Keratinocyte (primary cell): ENCODE results near the gene GABRR1. TPM values are rescaled to one million over a fixed set of nuclear protein-coding genes. Genes with fewer than 3 reads are reported as not detected.

Source experiments
- DNase-seq: peaks from one replicate; pipeline ENCODE4 v3.0.0-alpha.2; 2011; ENCODE audit warnings: low read depth, missing footprints, low spot score
- FAIRE-seq: peaks from 2 replicates; lab custom pipeline; 2011; peaks lifted over from hg19 to GRCh38; lab: Jason Lieb, UNC
- H2AFZ ChIP-seq: 2 replicates; pipeline ENCODE4 v1.6.0; 2012; ENCODE audit warnings: low read length, control low read depth, inconsistent platforms; ENCODE audit not compliant: control insufficient read depth
- H3K27ac ChIP-seq: 2 replicates; pipeline ENCODE4 v1.5.1; 2011; ENCODE audit warnings: low read length; ENCODE audit not compliant: control insufficient read depth, insufficient read depth
- H3K27me3 ChIP-seq: 3 replicates; pipeline ENCODE4 v1.6.0; 2011; ENCODE audit warnings: low read length; ENCODE audit not compliant: control insufficient read depth, insufficient read depth; ENCODE audit errors: extremely low read depth
- H3K36me3 ChIP-seq, 2 experiments: 2 replicates in 1 of 2; 3 replicates in 1 of 2; pipeline ENCODE4 v1.5.1; 2011; ENCODE audit warnings: low read length in 2 of 2, mild to moderate bottlenecking in 1 of 2; ENCODE audit not compliant: control insufficient read depth in 2 of 2, insufficient read depth in 2 of 2; ENCODE audit errors: extremely low read depth in 1 of 2
- H3K4me1 ChIP-seq: 3 replicates; pipeline ENCODE4 v1.5.1; 2011; ENCODE audit warnings: low read length; ENCODE audit not compliant: control insufficient read depth, insufficient read depth; ENCODE audit errors: extremely low read depth
- H3K4me2 ChIP-seq: 3 replicates; pipeline ENCODE4 v1.6.0; 2011; ENCODE audit warnings: low read depth, low read length; ENCODE audit not compliant: control insufficient read depth, insufficient read depth; ENCODE audit errors: extremely low read depth
- H3K4me3 ChIP-seq, 3 experiments: fragments of 200-600 bp in 1 of 3; sonication (generic) in 1 of 3; 2 replicates in 2 of 3; 3 replicates in 1 of 3; pipeline ENCODE4 v1.5.1; 2011 to 2016; ENCODE audit warnings: low read length in 3 of 3, mild to moderate bottlenecking in 3 of 3, control low read depth in 2 of 3, inconsistent platforms in 1 of 3, low read depth in 1 of 3, mixed read lengths in 1 of 3, mixed run types in 1 of 3, moderate library complexity in 1 of 3; ENCODE audit not compliant: control insufficient read depth in 2 of 3, insufficient read depth in 2 of 3; ENCODE audit errors: extremely low read depth in 1 of 3
- H3K79me2 ChIP-seq: 2 replicates; pipeline ENCODE4 v1.6.0; 2012; ENCODE audit warnings: low read length; ENCODE audit not compliant: control insufficient read depth, insufficient read depth
- H3K9ac ChIP-seq: 3 replicates; pipeline ENCODE4 v1.6.0; 2011; ENCODE audit warnings: low read length; ENCODE audit not compliant: control insufficient read depth, insufficient read depth; ENCODE audit errors: extremely low read depth
- H3K9me1 ChIP-seq: 3 replicates; pipeline ENCODE4 v1.6.0; 2011; ENCODE audit warnings: low read length; ENCODE audit not compliant: control insufficient read depth, insufficient read depth; ENCODE audit errors: extremely low read depth
- H3K9me3 ChIP-seq: 2 replicates; pipeline ENCODE4 v1.5.1; 2012; ENCODE audit warnings: low read depth, low read length; ENCODE audit not compliant: control insufficient read depth
- H4K20me1 ChIP-seq: 3 replicates; pipeline ENCODE4 v1.6.0; 2011; ENCODE audit warnings: low read length; ENCODE audit not compliant: control insufficient read depth, insufficient read depth; ENCODE audit errors: extremely low read depth
- EZH2 ChIP-seq: IDR thresholded peaks from one replicate; pipeline ENCODE4 v1.6.1; 2012; ENCODE audit warnings: inconsistent platforms, mild to moderate bottlenecking, low read length, moderate library complexity
- dilution Hi-C: fragments of 300-500 bp; cut with MboI; formaldehyde crosslinking; loops from one replicate; pipeline ENCODE4 v1.7.0; 2020; ENCODE audit warnings: low sequenced_read_pairs; ENCODE audit not compliant: extremely low pct_ligation_motif_present
- polyA plus RNA-seq, 5 experiments: library from polyadenylated mRNA; depleted of rRNA in 3 of 5; stranded (reverse) in 3 of 5; stranded (forward) in 1 of 5; unstranded in 1 of 5; fragments of >200 nt; gene quantifications; 1 replicate in 1 of 5; 2 replicates in 3 of 5; 3 replicates in 1 of 5; pipeline versions ENCODE4 v1.2.1 to v1.2.3, GENCODE V29; 2011 to 2012; ENCODE audit warnings: missing spikeins in 2 of 5, low read depth in 1 of 5, low replicate concordance in 1 of 5
- TF ChIP-seq, protein P1 (sequence below), 3 experiments: IDR thresholded peaks in 1 of 3; conservative IDR thresholded peaks in 1 of 3; optimal IDR thresholded peaks in 1 of 3; 2 replicates in 2 of 3; 3 replicates in 1 of 3; pipeline versions ENCODE3 to v1.5.1; 2011; ENCODE audit warnings: low read length in 3 of 3, mild to moderate bottlenecking in 3 of 3, moderate library complexity in 2 of 3, control low read depth in 1 of 3, inconsistent platforms in 1 of 3; ENCODE audit not compliant: insufficient read depth in 2 of 3; ENCODE audit errors: extremely low read depth in 1 of 3

Gene GABRR1
- polyA plus RNA-seq, 1 donor (not counting 4 experiments of a cell fraction or from before 2014, with no cell fraction given): 0.04 TPM

DNA sequence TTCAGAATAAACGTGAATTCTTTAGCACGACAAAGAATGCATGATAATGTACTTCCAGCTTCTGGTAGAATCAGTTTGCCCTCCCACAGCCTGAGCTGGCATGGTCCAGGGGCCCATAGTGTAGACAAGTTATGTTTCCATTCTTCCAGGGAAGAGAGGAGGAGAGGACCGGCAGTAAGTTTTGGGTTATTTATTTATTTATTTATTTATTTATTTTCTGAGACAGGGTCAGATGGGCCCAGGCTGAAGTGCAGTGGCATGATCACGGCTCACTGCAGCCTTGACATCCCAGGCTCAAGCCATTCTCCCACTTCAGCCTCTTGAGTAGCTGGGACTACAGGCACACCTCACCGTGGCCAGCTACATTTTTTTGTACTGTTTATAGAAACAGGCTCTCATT lies 4.7 kb downstream of the GABRR1 start:
- H2AFZ ChIP-seq: no peak overlapping the region
- no peaks in the 10 kb centered on the region for H4K20me1 ChIP-seq
- H3K27ac ChIP-seq: no peak overlapping the region
- dilution Hi-C loops: no loop called here
- no peaks in the 10 kb centered on the region for H3K36me3 ChIP-seq
- TF ChIP-seq EZH2: no peak
- TF ChIP-seq, protein P1, sequence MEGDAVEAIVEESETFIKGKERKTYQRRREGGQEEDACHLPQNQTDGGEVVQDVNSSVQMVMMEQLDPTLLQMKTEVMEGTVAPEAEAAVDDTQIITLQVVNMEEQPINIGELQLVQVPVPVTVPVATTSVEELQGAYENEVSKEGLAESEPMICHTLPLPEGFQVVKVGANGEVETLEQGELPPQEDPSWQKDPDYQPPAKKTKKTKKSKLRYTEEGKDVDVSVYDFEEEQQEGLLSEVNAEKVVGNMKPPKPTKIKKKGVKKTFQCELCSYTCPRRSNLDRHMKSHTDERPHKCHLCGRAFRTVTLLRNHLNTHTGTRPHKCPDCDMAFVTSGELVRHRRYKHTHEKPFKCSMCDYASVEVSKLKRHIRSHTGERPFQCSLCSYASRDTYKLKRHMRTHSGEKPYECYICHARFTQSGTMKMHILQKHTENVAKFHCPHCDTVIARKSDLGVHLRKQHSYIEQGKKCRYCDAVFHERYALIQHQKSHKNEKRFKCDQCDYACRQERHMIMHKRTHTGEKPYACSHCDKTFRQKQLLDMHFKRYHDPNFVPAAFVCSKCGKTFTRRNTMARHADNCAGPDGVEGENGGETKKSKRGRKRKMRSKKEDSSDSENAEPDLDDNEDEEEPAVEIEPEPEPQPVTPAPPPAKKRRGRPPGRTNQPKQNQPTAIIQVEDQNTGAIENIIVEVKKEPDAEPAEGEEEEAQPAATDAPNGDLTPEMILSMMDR (optimal IDR thresholded peaks at IDR 0.05 in 1 of 3, IDR thresholded peaks at IDR 0.05 in 1 of 3, conservative IDR thresholded peaks at IDR 0.05 in 1 of 3; ENCODE audit: extremely low read depth in 1 of 3, insufficient read depth in 2 of 3, low read length in 3 of 3): no peak
- H3K9ac ChIP-seq: no peak overlapping the region
- no peaks in the 10 kb centered on the region for H3K9me3 ChIP-seq
- peaks cover 5% of the 10 kb centered on the region for H3K27me3 ChIP-seq
- no peak for DNase-seq
- no peak for FAIRE-seq
- no peak overlapping the region for H3K4me3 ChIP-seq
- H3K9me1 ChIP-seq: no peaks in the 10 kb centered on the region
- H3K4me1 ChIP-seq: no peaks in the 10 kb centered on the region
- no peaks in the 10 kb centered on the region for H3K79me2 ChIP-seq
- H3K4me2 ChIP-seq: no peak overlapping the region

GRCh38 chr6:89209457-89209856 lies 7.7 kb downstream of the GABRR1 start:
- H3K4me3 ChIP-seq: no peak overlapping the region
- DNase-seq: no peak
- no peaks in the 10 kb centered on the region for H4K20me1 ChIP-seq
- no peak overlapping the region for H3K4me2 ChIP-seq
- no peak overlapping the region for H3K27ac ChIP-seq
- H3K36me3 ChIP-seq: no peaks in the 10 kb centered on the region
- H3K9me1 ChIP-seq: no peaks in the 10 kb centered on the region
- no peaks in the 10 kb centered on the region for H3K27me3 ChIP-seq
- H3K79me2 ChIP-seq: no peaks in the 10 kb centered on the region
- TF ChIP-seq, protein P1 (optimal IDR thresholded peaks at IDR 0.05 in 1 of 3, IDR thresholded peaks at IDR 0.05 in 1 of 3, conservative IDR thresholded peaks at IDR 0.05 in 1 of 3; ENCODE audit: extremely low read depth in 1 of 3, insufficient read depth in 2 of 3, low read length in 3 of 3): no peak
- TF ChIP-seq EZH2: no peak
- H3K4me1 ChIP-seq: no peaks in the 10 kb centered on the region
- no peaks in the 10 kb centered on the region for H3K9me3 ChIP-seq
- no peak overlapping the region for H2AFZ ChIP-seq
- no peak for FAIRE-seq
- dilution Hi-C loops: no loop called here
- no peak overlapping the region for H3K9ac ChIP-seq
